HL-60/S4 treated with retinoic acid at 250 ng/mL for 4 days and 3 days (cell line): Measurements from ENCODE around the gene ALLC.

Source experiments
- in situ Hi-C: fragments of 300-500 bp; cut with MboI; formaldehyde crosslinking; loops from 2 replicates; pipeline ENCODE4 v1.7.0; 2022; ENCODE audit warnings: low sequenced_read_pairs

The ALLC gene

DNA sequence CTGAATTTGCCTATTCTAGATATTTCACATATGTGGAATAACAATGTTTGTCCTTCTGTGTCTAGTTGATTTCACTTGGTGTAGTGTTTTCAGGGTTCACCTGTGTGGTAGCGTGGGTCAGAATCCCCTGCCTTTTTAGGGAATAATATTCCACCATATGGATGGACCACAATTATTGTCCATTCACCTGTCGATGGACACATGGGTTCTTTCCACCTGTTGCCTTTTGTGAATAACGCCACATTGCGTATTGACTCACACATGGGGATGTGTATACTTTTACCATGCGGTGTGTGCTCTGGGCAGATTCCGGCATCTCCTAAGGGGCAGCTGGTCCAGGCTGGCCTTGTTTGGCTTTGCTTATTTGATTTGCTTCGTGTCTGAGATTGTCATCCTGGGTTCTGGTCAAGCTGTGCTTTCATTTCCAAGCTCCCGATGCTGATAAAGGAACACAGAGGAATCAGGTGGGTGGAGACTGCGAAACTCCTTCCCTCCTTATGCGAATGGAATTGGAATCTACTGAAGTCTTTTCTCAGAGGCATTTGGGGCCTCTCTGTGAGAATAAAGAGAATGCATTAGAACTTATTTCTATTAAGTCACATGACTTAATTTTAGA is 18.9 kb upstream of the ALLC start:
- in situ Hi-C loops: no loop called here

DNA sequence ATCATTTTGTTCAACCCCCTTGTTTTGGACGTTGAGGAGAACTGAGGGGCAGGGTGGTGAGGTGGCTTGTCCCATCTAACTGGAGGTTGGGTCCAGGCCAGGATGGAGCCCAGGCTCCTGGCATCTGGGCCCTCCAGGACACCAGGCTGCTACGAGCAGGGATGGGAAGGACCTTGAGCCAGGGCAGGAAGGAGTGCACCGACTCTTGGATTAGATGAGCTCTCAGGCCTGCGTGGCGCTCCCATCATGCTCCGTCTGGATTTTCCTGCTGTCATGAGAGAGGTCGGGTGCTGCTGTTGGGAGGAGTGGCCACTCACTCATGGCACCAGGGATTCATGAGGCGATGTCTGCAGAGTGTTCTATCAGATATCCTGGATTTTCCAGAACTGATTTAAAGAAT is 18.3 kb upstream of the ALLC start:
- in situ Hi-C loops: no loop called here

GRCh38 chr2:3641181-3641580 is 16.8 kb upstream of the ALLC start:
- in situ Hi-C loops: no loop called here

DNA sequence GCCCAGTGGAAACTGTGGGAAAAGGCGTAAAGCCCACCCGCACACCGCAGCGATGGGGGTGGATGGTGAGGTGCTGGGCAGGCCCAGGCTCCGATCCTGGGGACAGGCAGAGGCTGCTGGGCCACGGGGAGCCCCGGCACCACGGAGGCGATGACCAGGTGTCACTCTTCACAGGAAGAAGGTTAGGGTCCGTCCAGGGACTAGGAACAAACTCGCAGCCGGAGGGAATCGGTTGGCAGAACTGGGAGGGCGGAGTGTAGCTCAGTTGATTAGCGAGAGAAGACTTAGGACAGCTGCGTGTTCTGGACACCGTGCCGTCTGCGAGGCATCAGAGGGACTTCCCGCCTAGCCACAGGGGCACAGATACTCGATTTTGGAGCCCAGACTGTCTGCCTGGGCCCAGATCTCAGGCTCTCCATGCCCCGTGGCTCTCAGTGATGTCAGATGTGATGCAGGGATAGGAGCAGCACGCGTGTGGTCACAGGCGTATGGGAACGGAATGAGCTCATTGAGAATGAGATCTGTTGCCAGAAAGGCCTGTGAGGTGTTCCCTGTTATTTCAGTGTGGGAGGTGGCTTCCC is 16.1 kb upstream of the ALLC start:
- in situ Hi-C loops: no loop called here

GRCh38 chr2:3642521-3643215 is 15.3 kb upstream of the ALLC start:
- in situ Hi-C loops: no loop called here

GRCh38 chr2:3643371-3644245 is 14.4 kb upstream of the ALLC start:
- in situ Hi-C loops: no loop called here

DNA sequence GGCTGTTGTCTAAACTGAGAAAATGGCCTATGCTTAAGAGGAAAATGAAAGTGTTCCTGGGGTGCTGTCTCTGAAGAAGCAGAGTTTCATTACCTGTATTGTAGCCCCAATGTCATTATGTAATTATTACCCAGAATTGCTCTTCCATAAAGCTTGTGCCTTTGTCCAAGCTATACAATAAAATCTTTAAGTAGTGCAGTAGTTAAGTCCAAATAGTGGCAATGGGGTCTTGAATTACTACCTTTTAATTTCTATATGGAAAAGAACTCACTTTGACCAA is 13.8 kb upstream of the ALLC start:
- in situ Hi-C loops: no loop called here

- in situ Hi-C loops: no loop called here
Measured at GRCh38 chr2:3644891-3645605, 13.0 kb upstream of the ALLC start.

DNA sequence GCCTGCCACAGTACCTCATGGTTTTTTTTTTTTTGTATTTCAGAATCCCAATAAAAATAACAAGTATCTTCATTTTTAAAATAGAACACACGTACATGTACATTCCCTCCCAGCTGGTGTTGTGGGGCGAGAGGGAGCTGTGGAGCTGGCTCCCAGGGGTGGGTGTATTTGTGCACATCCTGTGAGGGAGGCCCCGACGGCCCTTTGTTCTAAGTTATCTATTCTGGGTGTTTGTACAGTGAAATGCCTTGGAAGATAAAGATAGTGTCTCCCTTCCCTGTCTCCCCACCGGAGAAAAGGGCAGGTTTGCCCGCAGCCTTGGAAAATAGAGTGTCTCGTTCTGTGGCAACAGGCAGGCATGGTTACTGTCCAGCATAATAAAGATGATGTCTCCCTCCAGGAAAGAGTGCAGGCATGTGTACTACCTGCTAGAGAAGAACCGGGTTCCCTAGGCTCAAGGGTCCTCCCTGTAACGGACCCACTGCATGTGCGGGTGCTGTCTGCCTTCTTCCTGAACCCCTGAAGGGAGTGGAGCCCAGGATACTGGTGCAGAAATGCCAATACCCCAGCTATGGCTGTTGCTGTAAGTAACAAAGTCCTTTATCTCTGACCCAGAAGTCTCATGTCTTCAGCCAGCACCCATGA is 12.1 kb upstream of the ALLC start:
- in situ Hi-C loops: no loop called here

- in situ Hi-C loops: no loop called here
Measured at GRCh38 chr2:3646446-3646845, 11.6 kb upstream of the ALLC start.

GRCh38 chr2:3647246-3647645 is 10.8 kb upstream of the ALLC start:
- in situ Hi-C loops: no loop called here

DNA sequence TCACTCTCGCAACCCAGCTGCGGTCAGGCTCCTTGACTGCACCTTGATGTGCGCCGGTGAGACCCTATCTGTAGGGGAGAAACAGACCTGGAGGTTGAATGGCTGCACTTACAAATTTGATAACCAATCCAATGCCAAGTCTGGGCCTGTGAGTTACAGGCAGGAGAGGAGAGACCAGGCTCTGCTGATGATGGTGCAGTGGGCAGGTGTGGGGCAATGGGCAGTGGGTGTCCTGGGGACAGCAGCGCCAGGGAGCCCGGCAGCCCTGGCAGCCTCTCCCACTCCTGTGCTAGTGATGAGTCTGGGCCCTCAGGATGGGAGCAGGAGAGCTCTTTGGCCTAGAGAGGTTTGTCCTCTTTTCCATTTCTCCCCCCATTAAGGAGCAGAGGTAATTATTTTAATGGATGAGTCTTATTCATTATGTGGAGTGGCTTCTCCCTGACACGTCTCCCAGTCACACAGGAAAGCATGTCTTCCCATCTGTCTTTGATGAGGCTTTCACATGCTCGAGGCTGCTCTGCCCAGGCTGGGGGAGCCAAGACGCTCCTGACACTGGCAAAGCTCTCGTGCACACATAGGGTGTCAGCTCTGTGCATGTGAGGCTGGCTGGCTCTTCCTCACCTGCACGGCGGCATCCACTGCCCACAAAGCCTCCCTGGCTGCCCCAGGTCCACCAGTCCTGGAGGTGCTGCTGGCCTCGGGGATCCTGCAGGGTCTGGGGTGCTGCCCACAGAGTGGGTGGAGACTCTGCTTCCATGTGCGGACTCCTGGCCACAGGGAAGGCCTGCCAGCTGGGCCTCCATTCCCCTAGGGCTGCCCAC is 10.0 kb upstream of the ALLC start:
- in situ Hi-C loops: no loop called here

DNA sequence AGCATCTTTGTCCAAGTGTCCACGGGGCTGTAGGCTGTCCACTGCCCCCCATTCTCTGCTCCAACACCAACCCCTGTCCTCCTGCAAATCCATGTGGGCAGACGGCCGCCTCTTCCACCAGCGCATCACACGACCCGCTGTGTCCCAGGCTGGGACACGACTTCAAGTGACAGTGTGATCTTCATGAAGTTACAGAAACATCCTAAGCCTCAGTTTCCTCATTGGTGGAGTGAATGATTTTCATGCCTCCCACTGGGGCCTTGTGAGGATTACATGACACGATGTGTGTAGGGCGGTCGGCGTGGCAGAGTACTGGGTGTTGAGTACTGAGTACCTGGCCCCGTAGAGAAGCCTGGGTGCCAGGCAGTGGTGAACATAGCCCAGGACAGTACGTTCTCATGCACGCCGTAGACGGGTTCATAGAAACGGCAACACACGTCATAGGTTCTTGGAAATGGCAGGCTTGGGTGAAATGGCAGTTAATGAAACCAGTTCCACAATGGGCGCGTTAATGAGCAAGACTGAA is 9.3 kb upstream of the ALLC start:
- in situ Hi-C loops: no loop called here

- in situ Hi-C loops: no loop called here
Measured at GRCh38 chr2:3649581-3649980, 8.4 kb upstream of the ALLC start.

GRCh38 chr2:3650140-3650920 is 7.7 kb upstream of the ALLC start:
- in situ Hi-C loops: loop anchor here (25.0 kb wide), 1 partner anchor 1538 kb away; no protein-coding TSS in a partner anchor

DNA sequence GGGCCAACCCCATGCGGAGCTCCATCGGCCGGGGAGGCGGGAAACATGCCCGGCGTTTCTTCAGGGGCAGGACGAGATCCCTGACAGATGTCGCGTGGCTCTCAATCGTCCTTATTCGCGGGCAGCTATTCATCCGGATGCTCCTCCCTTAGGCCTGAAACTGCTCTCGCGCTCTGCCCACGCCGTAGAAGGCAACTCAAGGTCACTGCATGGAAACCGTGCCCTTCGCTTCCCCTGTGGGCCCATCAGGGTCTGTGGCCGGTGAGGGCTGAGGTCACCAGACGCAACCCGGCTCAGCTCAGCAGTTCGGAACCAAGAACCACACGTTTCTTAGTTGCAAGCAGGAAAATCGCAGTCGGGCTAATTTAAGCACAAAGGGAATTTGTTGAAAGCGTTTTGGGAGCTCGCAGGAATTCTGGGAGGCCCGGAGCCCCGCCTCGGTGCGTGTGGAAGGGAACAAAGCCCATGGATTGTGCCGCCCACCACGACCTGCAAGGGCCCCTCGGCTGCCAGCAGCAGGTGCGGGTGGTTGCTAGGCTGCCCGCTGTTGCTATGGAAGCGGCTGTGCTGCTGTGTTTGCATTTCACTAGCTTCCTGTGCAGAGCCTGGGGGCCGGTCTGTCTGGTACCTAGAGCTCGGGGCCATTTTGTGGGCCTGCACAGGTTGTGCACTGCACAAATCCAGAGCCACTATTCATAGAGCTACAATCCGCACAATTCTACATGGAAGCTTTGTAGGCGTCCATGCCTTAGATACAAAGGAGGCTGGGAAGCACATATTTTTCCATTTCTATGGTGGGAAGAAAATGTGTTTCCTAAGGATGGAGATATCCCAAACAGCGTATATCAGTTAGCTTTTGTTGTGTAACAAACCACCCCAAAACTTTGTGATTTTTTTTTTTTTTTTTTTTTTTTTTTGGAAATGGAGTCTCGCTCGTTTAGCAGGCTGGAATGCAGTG is 6.0 kb upstream of the ALLC start:
- in situ Hi-C loops: loop anchor here (25.0 kb wide), 1 partner anchor 1540 kb away; no protein-coding TSS in a partner anchor

DNA sequence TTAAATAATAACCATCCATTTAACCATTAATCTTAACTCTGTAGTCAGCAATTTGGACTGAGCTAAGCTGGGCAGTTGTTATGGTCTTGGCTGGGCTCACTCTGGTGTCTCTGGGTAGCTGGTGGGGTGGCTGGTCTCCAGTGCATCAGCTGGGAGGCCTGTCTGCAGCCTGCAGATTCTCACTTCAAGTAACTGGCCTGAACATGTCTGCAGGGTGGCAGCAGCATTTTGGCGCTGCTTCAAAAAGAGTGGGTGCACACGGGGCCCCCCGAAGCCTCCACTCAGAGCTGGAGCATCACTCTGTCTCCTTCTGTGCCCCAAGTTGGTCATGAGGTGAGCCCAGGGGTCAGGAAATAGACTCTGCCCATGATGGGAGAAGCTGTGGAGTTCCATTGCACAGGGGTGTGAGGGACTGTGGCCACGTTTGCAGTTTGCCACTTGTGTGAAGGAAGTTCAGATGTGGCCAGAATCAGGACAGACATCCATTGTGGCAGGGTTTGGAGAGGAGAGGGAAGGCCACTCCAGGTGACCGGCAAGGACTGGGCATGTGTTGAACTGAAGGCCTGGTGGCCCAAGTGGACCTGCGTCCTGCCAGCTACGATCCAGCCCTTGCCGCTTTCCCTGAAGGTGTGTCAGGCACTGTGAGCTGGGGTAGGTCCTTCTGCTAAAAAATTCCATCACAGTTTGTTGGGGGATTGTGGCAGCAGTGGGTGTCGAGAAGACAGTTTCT is 4.9 kb upstream of the ALLC start:
- in situ Hi-C loops: loop anchor here (25.0 kb wide), 1 partner anchor 1541 kb away; no protein-coding TSS in a partner anchor
